T-helper 2 cell treated with Interferon-gamma antibody and Interleukin-4, amounts not matched to agents 100 ng/mL and 5 ng/mL, for 36 hours (primary cell): ENCODE measurements around the gene NXPE2. TPM values are rescaled to one million over a fixed set of nuclear protein-coding genes. Genes with fewer than 3 reads are reported as not detected.

Experiments used
- intact Hi-C: fragments of 100-400 bp; cut with micrococcal nuclease; formaldehyde crosslinking; loops from one replicate; pipeline ENCODE4 v1.15.1; 2023
- total RNA-seq: library from RNA; stranded (reverse); gene quantifications from 2 replicates; pipeline ENCODE4 v1.2.3, GENCODE V29; 2022

The NXPE2 gene
- total RNA-seq, 1 donor from 2014 or later: not detected

DNA sequence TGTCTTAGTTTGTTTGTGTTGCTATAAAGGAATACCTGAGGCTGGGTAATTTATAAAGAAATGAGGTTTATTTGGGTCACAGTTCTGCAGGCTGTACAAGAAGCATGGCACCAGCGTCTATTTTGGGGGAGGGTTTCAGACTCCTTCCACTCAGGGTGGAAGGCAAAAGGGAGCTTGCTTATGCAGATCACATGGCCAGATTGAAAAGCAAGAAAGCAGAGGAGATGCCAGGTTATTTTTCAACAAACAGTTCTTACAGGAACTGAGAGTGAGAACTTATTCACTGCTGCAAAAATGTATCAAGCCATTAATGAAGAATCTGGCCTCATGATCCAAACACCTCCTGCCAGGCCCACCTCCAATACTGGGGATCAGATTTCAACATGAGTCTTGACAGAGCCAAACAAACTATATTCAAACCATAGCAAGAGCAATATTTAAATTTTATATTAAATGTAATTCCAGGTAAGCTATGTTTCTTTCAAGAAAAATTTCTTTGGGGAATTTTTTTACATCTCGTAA is 66.9 kb downstream of the NXPE2 start:
- intact Hi-C loops: no loop called here

DNA sequence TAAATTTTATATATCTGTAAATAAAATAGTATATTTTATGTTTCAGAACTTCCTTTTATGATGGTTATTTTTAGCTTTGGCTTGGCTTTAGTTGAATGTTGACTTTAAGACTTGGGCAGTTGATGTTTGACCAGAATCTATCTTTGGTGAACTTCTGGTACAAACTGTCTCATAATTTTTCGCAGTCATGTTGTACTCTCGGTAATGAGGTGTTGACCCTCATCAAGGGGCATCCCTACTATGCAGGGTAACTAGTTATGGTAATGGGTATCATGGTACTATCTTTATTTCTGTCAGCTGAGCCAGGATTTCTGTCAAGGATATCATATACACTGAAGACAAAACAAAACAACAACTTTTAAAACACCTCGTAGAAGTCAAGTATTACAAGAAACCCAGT is 67.7 kb downstream of the NXPE2 start:
- intact Hi-C loops: no loop called here

Other genes starting within 250 kb of the NXPE2 start
- 83.8 and 86.5 TPM in 2 replicates for gene REXO2, start 239.1 kb upstream of the NXPE2 start, total RNA-seq
- gene NXPE1, start 118.6 kb upstream of the NXPE2 start, total RNA-seq: not detected in 2 replicates
- gene NXPE4, start 82.7 kb upstream of the NXPE2 start, total RNA-seq: not detected in 2 replicates